Measurements from ENCODE around the gene LHX3.

The LHX3 gene

GRCh38 chr9:136226680-136227407, 21.9 kb upstream of the LHX3 start:
- H3K4me3 ChIP-seq (ENCODE audit: low read depth, low read length), result no peak overlapping the region
- no peak for DNase-seq (ENCODE audit: low read depth)
- in situ Hi-C loops (cut with HindIII; ENCODE audit: low sequenced_read_pairs), result no loop called here
- TF ChIP-seq CTCF (IDR thresholded peaks at IDR 0.05; ENCODE audit: low read depth, low read length, missing control alignments), result no peak

- DNase-seq (ENCODE audit: low read depth), result peak; percentile 6
- in situ Hi-C loops (cut with HindIII; ENCODE audit: low sequenced_read_pairs), result no loop called here
- TF ChIP-seq CTCF (IDR thresholded peaks at IDR 0.05; ENCODE audit: low read depth, low read length, missing control alignments), result peak; percentile 95
- H3K4me3 ChIP-seq (ENCODE audit: low read depth, low read length), result no peak overlapping the region
Measured at GRCh38 chr9:136225748-136226679, 21.1 kb upstream of the LHX3 start.

GRCh38 chr9:136225366-136225747, 20.4 kb upstream of the LHX3 start:
- no peak for DNase-seq (ENCODE audit: low read depth)
- TF ChIP-seq CTCF (IDR thresholded peaks at IDR 0.05; ENCODE audit: low read depth, low read length, missing control alignments), result no peak
- in situ Hi-C loops (cut with HindIII; ENCODE audit: low sequenced_read_pairs), result no loop called here
- no peak overlapping the region for H3K4me3 ChIP-seq (ENCODE audit: low read depth, low read length)

GRCh38 chr9:136223871-136224640, 19.1 kb upstream of the LHX3 start:
- no peak for TF ChIP-seq CTCF (IDR thresholded peaks at IDR 0.05; ENCODE audit: low read depth, low read length, missing control alignments)
- no peak for DNase-seq (ENCODE audit: low read depth)
- no peak overlapping the region for H3K4me3 ChIP-seq (ENCODE audit: low read depth, low read length)
- in situ Hi-C loops (cut with HindIII; ENCODE audit: low sequenced_read_pairs), result no loop called here

- no peak overlapping the region for H3K4me3 ChIP-seq (ENCODE audit: low read depth, low read length)
- in situ Hi-C loops (cut with HindIII; ENCODE audit: low sequenced_read_pairs), result no loop called here
- no peak for TF ChIP-seq CTCF (IDR thresholded peaks at IDR 0.05; ENCODE audit: low read depth, low read length, missing control alignments)
- no peak for DNase-seq (ENCODE audit: low read depth)
Measured at GRCh38 chr9:136222906-136223285, 18.0 kb upstream of the LHX3 start.

All from astrocyte of the cerebellum (primary cell).